CD4-positive, alpha-beta memory T cell (primary cell): Measurements from ENCODE around the gene NGRN. TPM values are rescaled to one million over a fixed set of nuclear protein-coding genes. Genes with fewer than 3 reads are reported as not detected.

Experiments
- CTCF ChIA-PET: fragments of 350-600 bp; sonication (Branson Sonifier 250); formaldehyde crosslinking; loops from one replicate; lab custom pipeline; 2021; ENCODE audit warnings: inconsistent platforms; ENCODE audit not compliant: partially characterized antibody; lab: Charles Lee
- POLR2A ChIA-PET: fragments of 350-600 bp; sonication (Branson Sonifier 250); formaldehyde crosslinking; loops from one replicate; lab custom pipeline; 2021; ENCODE audit not compliant: partially characterized antibody; lab: Charles Lee
- DNase-seq, 5 donors: peaks; one replicate each; pipeline versions ENCODE4 v3.0.0 to v3.0.0-alpha.2; 2020 to 2022; ENCODE audit warnings: mixed read lengths in 1 of 5
- H3K27ac ChIP-seq: one replicate; pipeline ENCODE4 v1.7.0; 2013; ENCODE audit warnings: low read depth, low read length
- H3K27me3 ChIP-seq: 2 replicates; pipeline ENCODE4 v1.7.0; 2013; ENCODE audit warnings: mild to moderate bottlenecking, low read length, moderate library complexity; ENCODE audit not compliant: insufficient read depth
- H3K36me3 ChIP-seq: 2 replicates; pipeline ENCODE4 v1.7.0; 2013; ENCODE audit warnings: mild to moderate bottlenecking, low read length, moderate library complexity; ENCODE audit not compliant: insufficient read depth
- H3K4me1 ChIP-seq: 2 replicates; pipeline ENCODE4 v1.7.0; 2013; ENCODE audit warnings: mild to moderate bottlenecking, low read length, moderate library complexity; ENCODE audit not compliant: insufficient read depth
- H3K4me3 ChIP-seq, 2 donors: one replicate each; pipeline ENCODE4 v1.7.0; 2013; ENCODE audit warnings: low read length in 2 of 2, mild to moderate bottlenecking in 1 of 2
- H3K9me3 ChIP-seq, 2 donors: one replicate each; pipeline ENCODE4 v1.7.0; 2013; ENCODE audit warnings: low read length in 2 of 2, control low read depth in 1 of 2; ENCODE audit not compliant: control insufficient read depth in 1 of 2
- H3K27ac Mint-ChIP-seq, 7 donors: one replicate each; pipeline ENCODE4 v1.8.0; 2020 to 2021; ENCODE audit warnings: mixed read lengths in 7 of 7, mild to moderate bottlenecking in 6 of 7, inconsistent platforms in 3 of 7, moderate library complexity in 3 of 7
- H3K27me3 Mint-ChIP-seq, 2 donors: one replicate each; pipeline ENCODE4 v1.8.0; 2020 to 2021; ENCODE audit warnings: mixed read lengths in 2 of 2
- H3K36me3 Mint-ChIP-seq, 2 donors: one replicate each; pipeline ENCODE4 v1.8.0; 2020 to 2021; ENCODE audit warnings: mixed read lengths in 2 of 2, inconsistent platforms in 1 of 2, mild to moderate bottlenecking in 1 of 2
- H3K4me1 Mint-ChIP-seq, 4 donors: one replicate each; pipeline ENCODE4 v1.8.0; 2020 to 2021; ENCODE audit warnings: mixed read lengths in 4 of 4, mild to moderate bottlenecking in 1 of 4
- H3K4me3 Mint-ChIP-seq, 8 donors: one replicate each; pipeline ENCODE4 v1.8.0; 2020 to 2021; ENCODE audit warnings: mixed read lengths in 8 of 8, mild to moderate bottlenecking in 7 of 8, moderate library complexity in 6 of 8, inconsistent platforms in 3 of 8
- H3K9me3 Mint-ChIP-seq, 8 donors: one replicate each; pipeline ENCODE4 v1.8.0; 2020 to 2021; ENCODE audit warnings: mixed read lengths in 8 of 8, mild to moderate bottlenecking in 5 of 8, inconsistent platforms in 3 of 8, moderate library complexity in 1 of 8
- intact Hi-C: fragments of 100-400 bp; cut with micrococcal nuclease; formaldehyde crosslinking; loops from one replicate; pipeline ENCODE4 v1.15.1; 2023
- polyA plus RNA-seq, 2 donors: library from polyadenylated mRNA; unstranded; fragments of 300-500 nt; fragmentation: Illumina TruSeq; gene quantifications; one replicate each; pipeline ENCODE4 v1.2.3, GENCODE V29; 2021
- total RNA-seq, 2 experiments: library from RNA; stranded (reverse); gene quantifications; one replicate each; pipeline ENCODE4 v1.2.3, GENCODE V29; 2021

Gene NGRN
- total and polyA plus RNA-seq, 4 experiments from 2014 or later = 42.6 to 59.2 (median 49.4) TPM

GRCh38 chr15:90261811-90262210 is 3.7 kb upstream of the NGRN start:
- no peaks in the 10 kb centered on the region for H3K9me3 Mint-ChIP-seq
- no peaks in the 10 kb centered on the region for H3K27me3 Mint-ChIP-seq
- ChIA-PET CTCF (interaction anchor here (0.9 to 1.7 kb wide), 2 partner anchors 13 to 24 kb away, joined by 3 to 5 read pairs; no protein-coding TSS in a partner anchor), POLR2A (no interaction called here)
- no peaks in the 10 kb centered on the region for H3K36me3 ChIP-seq
- H3K27me3 ChIP-seq = no peaks in the 10 kb centered on the region
- no peak overlapping the region for H3K27ac Mint-ChIP-seq
- no peak overlapping the region for H3K4me3 Mint-ChIP-seq
- H3K4me1 Mint-ChIP-seq = peaks cover 5 to 29% (median 16%) of the 10 kb centered on the region in 4 donors
- H3K9me3 ChIP-seq = no peaks in the 10 kb centered on the region
- H3K27ac ChIP-seq = no peak overlapping the region
- no peak for DNase-seq
- no peak overlapping the region for H3K4me3 ChIP-seq
- peaks cover 14% of the 10 kb centered on the region for H3K4me1 ChIP-seq
- intact Hi-C loops = no loop called here
- H3K36me3 Mint-ChIP-seq = peaks cover 0 to 15% of the 10 kb centered on the region in 2 donors

GRCh38 chr15:90262426-90262825 is 3.0 kb upstream of the NGRN start:
- no peak overlapping the region for H3K4me3 ChIP-seq
- peaks cover 20% of the 10 kb centered on the region for H3K4me1 ChIP-seq
- no peaks in the 10 kb centered on the region for H3K9me3 ChIP-seq
- no peak overlapping the region for H3K27ac ChIP-seq
- no peaks in the 10 kb centered on the region for H3K27me3 Mint-ChIP-seq
- peak overlapping the region in 3 of 7 donors; percentile 32 to 71 (median 64) for H3K27ac Mint-ChIP-seq
- peak overlapping the region in 1 of 8 donors; percentile 33 for H3K4me3 Mint-ChIP-seq
- peaks cover 0 to 19% of the 10 kb centered on the region in 2 donors for H3K36me3 Mint-ChIP-seq
- ChIA-PET CTCF (interaction anchor here (0.9 to 1.7 kb wide), 2 partner anchors 14 to 23 kb away, joined by 3 to 5 read pairs; no protein-coding TSS in a partner anchor), POLR2A (no interaction called here)
- peaks cover 9 to 36% (median 20%) of the 10 kb centered on the region in 4 donors for H3K4me1 Mint-ChIP-seq
- H3K9me3 Mint-ChIP-seq = no peaks in the 10 kb centered on the region
- DNase-seq = no peak
- intact Hi-C loops = no loop called here
- no peaks in the 10 kb centered on the region for H3K36me3 ChIP-seq
- no peaks in the 10 kb centered on the region for H3K27me3 ChIP-seq

- H3K9me3 ChIP-seq = no peaks in the 10 kb centered on the region
- ChIA-PET POLR2A (interaction anchor here (4.5 kb wide), 1 partner anchor 33 kb away, joined by 150 read pairs; the partner anchor contains the start of genes CIB1 and GDPGP1), CTCF (no interaction called here)
- H3K27ac ChIP-seq = peak overlapping the region; percentile 95
- peaks cover 10 to 33% of the 10 kb centered on the region in 2 donors for H3K36me3 Mint-ChIP-seq
- H3K4me1 Mint-ChIP-seq = peaks cover 20 to 55% (median 35%) of the 10 kb centered on the region in 4 donors
- intact Hi-C loops = loop anchor here (1.0 kb wide), 2 partner anchors 30 to 63 kb away; partner anchors contain the start of genes GDPGP1 and SEMA4B
- peak overlapping the region; percentile 66 to 97 for H3K4me3 ChIP-seq
- H3K27me3 ChIP-seq = no peaks in the 10 kb centered on the region
- no peaks in the 10 kb centered on the region for H3K9me3 Mint-ChIP-seq
- H3K27ac Mint-ChIP-seq = peak overlapping the region; percentile 98 to 100 (median 99)
- H3K27me3 Mint-ChIP-seq = no peaks in the 10 kb centered on the region
- peaks cover 7% of the 10 kb centered on the region for H3K36me3 ChIP-seq
- DNase-seq = peak in 3 of 5 donors; percentile 10 to 58 (median 12)
- peak overlapping the region; percentile 93 to 99 (median 98) for H3K4me3 Mint-ChIP-seq
- peaks cover 37% of the 10 kb centered on the region for H3K4me1 ChIP-seq
Measured at GRCh38 chr15:90264671-90265070, 801 bp upstream of the NGRN start.

GRCh38 chr15:90266061-90266431 is 574 bp downstream of the NGRN start:
- Mint-ChIP-seq H3K4me3 (peak overlapping the region; percentile 93 to 99 (median 98)), H3K27me3 (no peaks in the 10 kb centered on the region), H3K27ac (peak overlapping the region; percentile 98 to 100 (median 99)), H3K36me3 (peaks cover 23 to 46% of the 10 kb centered on the region in 2 donors), H3K9me3 (no peaks in the 10 kb centered on the region), H3K4me1 (peaks cover 28 to 68% (median 46%) of the 10 kb centered on the region in 4 donors)
- peak overlapping the region; percentile 95 for H3K27ac ChIP-seq
- peak overlapping the region; percentile 66 to 97 for H3K4me3 ChIP-seq
- H3K4me1 ChIP-seq = peaks cover 50% of the 10 kb centered on the region
- H3K36me3 ChIP-seq = peaks cover 16% of the 10 kb centered on the region
- ChIA-PET POLR2A (interaction anchor here (0.6 to 4.5 kb wide), 23 partner anchors 8 to 669 kb away, joined by 3 to 150 read pairs (median 4); partner anchors contain the start of genes AP3S2, BLM, CIB1 and GDPGP1), CTCF (interaction anchor here (0.7 to 2.0 kb wide), 3 partner anchors 33 to 669 kb away, joined by 3 to 8 read pairs (median 3); partner anchors contain the start of genes CIB1, GDPGP1 and UNC45A)
- no peaks in the 10 kb centered on the region for H3K9me3 ChIP-seq
- DNase-seq = peak in 2 of 5 donors; percentile 62 to 71
- intact Hi-C loops = loop anchor here (1.0 kb wide), 1 partner anchor 20 kb away; no protein-coding TSS in a partner anchor
- H3K27me3 ChIP-seq = no peaks in the 10 kb centered on the region

GRCh38 chr15:90266485-90266884 is 1.0 kb downstream of the NGRN start:
- ChIA-PET POLR2A (interaction anchor here (0.8 to 4.5 kb wide), 16 partner anchors 8 to 669 kb away, joined by 3 to 150 read pairs (median 4); partner anchors contain the start of genes AP3S2, BLM, CIB1 and GDPGP1), CTCF (interaction anchor here (1.0 to 2.0 kb wide), 2 partner anchors 33 to 668 kb away, joined by 3 to 8 read pairs; partner anchors contain the start of genes CIB1, GDPGP1 and UNC45A)
- DNase-seq = peak; percentile 22 to 47 (median 28)
- Histone ChIP-seq H3K27ac (peak overlapping the region; percentile 95), H3K36me3 (peaks cover 20% of the 10 kb centered on the region), H3K4me3 (peak overlapping the region; percentile 66 to 97), H3K27me3 (no peaks in the 10 kb centered on the region), H3K4me1 (peaks cover 55% of the 10 kb centered on the region), H3K9me3 (no peaks in the 10 kb centered on the region)
- H3K27ac Mint-ChIP-seq = peak overlapping the region; percentile 98 to 100 (median 99)
- no peaks in the 10 kb centered on the region for H3K9me3 Mint-ChIP-seq
- H3K36me3 Mint-ChIP-seq = peaks cover 27 to 51% of the 10 kb centered on the region in 2 donors
- intact Hi-C loops = loop anchor here (1.0 kb wide), 1 partner anchor 20 kb away; no protein-coding TSS in a partner anchor
- H3K27me3 Mint-ChIP-seq = no peaks in the 10 kb centered on the region
- peaks cover 31 to 73% (median 50%) of the 10 kb centered on the region in 4 donors for H3K4me1 Mint-ChIP-seq
- H3K4me3 Mint-ChIP-seq = peak overlapping the region; percentile 93 to 99 (median 98)

- Mint-ChIP-seq H3K4me1 (peaks cover 37 to 88% (median 56%) of the 10 kb centered on the region in 4 donors), H3K27me3 (no peaks in the 10 kb centered on the region), H3K9me3 (no peaks in the 10 kb centered on the region), H3K27ac (peak overlapping the region; percentile 52 to 99 (median 75)), H3K36me3 (peaks cover 35 to 70% of the 10 kb centered on the region in 2 donors), H3K4me3 (peak overlapping the region; percentile 57 to 99 (median 74))
- ChIA-PET POLR2A (interaction anchor here (0.9 to 4.5 kb wide), 3 partner anchors 24 to 375 kb away, joined by 3 to 150 read pairs (median 3); partner anchors contain the start of genes AP3S2, CIB1 and GDPGP1), CTCF (interaction anchor here (1.1 to 1.5 kb wide), 2 partner anchors 35 kb away, joined by 3 to 4 read pairs; partner anchors contain the start of gene CIB1)
- peaks cover 38% of the 10 kb centered on the region for H3K36me3 ChIP-seq
- no peaks in the 10 kb centered on the region for H3K9me3 ChIP-seq
- no peak overlapping the region for H3K27ac ChIP-seq
- DNase-seq = no peak
- H3K27me3 ChIP-seq = no peaks in the 10 kb centered on the region
- intact Hi-C loops = no loop called here
- peaks cover 61% of the 10 kb centered on the region for H3K4me1 ChIP-seq
- no peak overlapping the region for H3K4me3 ChIP-seq
Measured at GRCh38 chr15:90268415-90268814, 2.9 kb downstream of the NGRN start.
